HG03025 (cell line): ENCODE results near the gene PTPRG.
"Not testable (repeated sequence)": the region's sequence is repeated elsewhere in the genome, so short reads cannot be mapped to it uniquely, and the experiment has no call there.

Experiments used
- ATAC-seq: cut with Tn5 transposase; IDR thresholded peaks from one replicate; pipeline ENCODE4 v1.9.1; 2021; ENCODE audit warnings: mild to moderate bottlenecking, moderate library complexity; ENCODE audit not compliant: unreplicated experiment, low FRiP score

Gene PTPRG

DNA sequence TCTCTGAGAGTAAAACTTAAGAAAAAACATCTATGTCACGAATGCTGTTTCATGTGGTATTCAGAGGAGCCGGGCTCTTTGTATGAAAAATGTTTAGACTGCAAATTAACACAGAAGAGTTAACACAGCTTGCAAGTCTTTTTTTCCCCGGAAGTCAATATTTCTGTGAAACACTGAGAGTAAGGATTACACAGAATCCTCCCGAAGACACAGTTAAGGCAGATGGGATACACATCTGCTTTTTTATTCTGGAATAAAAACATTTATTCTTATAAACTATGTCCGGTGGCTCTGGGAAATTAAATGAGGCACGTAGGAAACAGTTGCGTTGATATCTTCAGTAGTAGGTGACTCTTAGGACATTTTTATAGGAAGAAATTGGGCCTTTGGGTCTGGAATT, 180.6 kb downstream of the PTPRG start:
- no peak for ATAC-seq

DNA sequence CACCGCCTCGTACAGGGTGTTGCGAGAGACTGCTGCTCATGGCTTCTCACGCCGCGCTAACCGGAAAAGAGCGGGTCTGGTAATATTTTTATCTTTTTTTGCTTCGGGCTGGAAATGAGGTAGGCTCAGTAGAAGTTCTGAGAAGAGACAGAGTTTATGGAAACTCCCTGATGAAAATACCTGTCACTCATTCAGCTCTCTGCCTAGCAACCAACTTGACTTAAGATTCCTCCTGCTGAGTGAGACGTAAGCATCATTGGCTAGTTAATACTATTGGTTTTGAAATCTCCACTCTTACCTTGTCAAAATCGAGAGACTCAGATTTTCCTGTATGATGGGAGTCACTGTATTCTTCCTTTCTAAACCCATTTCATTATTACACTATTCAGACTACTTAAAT, 181.7 kb downstream of the PTPRG start:
- ATAC-seq, result no peak

DNA sequence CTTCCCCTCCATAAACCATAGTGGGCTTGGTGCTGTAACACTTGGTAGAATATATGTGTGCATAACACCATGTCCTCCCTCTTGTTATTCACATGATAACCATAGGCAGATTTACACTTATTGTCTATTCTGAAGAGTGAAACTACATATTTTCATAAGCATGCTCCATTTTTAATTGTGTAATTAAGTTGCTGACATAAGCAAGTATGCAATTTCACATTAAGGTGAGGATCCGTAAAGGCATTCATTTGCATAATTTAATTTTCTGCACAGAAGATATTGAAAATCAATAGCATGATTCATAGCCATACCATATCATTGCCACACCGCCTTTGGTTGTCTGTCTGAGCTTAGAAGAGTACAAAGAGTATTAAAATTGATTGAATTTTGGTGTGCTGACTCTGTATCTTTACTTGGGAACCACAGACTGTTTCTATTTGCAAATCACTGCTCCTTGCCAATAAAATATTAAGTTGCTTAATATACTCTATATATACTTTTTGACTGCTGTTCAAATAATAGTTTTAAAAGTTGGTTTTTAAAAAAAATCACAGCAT, 182.4 kb downstream of the PTPRG start:
- no peak for ATAC-seq

DNA sequence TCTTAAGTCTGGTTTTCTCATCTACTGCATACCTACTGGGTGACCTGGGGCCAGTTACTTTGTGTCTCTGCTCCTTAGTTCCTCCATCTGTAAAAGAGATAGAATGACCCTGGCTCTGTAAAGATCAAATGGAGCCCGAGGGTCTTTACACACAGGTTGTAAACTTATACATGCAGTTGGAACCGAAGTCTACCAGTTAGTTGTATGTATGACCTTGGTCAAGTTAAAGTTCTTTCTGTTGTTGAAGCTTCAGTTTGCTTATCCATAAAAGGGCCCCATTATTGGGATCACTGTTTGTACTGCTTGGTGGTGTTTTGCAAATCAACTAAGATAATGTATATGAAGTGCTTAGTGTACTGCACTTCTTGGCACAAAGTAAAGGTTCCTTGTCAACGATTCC, 186.9 kb downstream of the PTPRG start:
- no peak for ATAC-seq

DNA sequence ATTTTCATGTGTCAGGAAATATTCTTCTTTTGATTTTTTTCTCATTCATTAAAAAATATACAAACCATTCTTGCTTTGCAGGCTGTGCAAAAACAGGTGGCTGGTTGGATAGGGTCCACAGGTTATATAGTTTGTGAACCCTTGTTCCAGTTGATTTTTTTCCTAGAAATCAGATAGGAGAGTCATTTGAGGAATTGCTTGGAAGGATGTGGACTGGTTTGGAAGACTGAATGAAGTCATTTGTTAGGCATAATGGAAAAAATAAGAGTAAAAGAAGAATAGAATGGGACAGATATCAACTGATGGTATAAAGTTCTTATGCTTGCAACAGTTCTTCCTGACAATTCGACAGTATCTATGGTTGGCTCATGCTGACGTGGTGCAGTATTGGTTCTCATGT, 189.4 kb downstream of the PTPRG start:
- ATAC-seq, result no peak

DNA sequence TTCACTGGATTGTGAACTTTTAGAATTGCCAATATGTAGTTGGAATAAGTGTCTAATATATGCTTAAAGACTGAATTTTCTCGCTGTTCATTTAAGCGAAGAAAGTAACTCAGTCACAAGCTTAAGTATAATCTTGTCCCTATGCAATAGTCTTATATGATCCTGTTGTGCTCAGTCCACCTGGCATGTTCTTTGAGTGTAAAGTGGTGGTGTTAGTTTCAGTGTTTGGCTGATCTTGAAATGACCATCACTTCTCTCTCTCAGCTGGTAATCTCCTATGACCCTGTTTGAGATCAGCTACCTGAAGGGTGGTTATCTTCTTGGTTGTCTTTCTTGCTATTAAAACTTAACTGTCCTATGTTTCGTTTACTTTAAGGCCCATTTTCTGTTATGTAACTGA, 197.5 kb downstream of the PTPRG start:
- ATAC-seq, result no peak

DNA sequence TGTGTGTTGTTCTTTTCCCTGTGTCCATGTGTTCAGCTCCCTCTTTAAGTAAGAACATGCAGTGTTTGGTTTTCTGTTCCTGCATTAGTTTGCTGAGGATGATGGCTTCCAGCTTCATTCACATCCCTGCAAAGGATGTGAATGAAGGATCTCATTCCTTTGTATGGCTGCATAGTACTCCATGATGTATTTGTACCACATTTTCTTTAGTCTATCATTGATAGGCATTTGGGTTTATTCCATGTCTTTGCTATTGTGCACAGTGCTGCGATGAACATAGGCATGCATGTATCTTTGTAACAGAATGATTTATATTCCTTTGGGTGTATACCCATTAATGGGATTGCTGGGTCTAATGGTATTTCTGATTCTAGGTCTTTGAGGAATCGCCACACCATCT, 199.4 kb downstream of the PTPRG start:
- ATAC-seq, result not testable (repeated sequence)

DNA sequence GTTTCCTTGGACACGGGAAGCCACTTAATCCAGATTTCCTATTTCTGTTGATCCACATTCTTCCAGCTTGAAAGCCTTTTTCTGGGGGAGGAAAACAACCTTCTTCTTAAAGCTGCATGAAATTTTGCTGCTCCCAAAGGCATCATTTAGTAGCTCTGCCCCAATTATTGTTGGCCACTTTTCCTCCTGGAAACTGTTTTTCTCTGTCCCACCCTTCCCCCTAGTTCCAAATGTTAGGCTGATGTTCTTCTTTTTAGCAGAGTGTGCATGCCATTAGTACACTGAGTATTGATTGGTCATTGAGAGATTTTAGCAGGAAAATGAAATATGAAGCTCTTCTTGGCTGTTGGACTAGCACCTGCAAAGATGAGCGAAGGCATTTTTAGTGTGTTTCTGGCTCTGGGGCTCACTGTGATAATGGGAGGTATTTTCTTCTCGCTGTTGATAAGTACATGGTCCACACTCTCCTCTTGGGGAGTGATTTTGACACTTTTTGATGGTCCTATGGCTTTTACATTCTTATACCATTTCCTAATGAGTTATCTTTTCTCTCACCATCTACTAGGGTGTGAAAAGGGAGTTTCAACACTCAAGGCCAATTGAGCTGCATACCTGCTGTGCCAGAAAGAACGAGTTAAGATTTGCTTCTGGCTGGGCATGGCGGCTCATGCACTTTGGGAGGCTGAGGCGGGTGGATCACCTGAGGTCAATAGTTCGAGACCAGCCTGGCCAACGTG, 200.5 kb downstream of the PTPRG start:
- ATAC-seq, result no peak

DNA sequence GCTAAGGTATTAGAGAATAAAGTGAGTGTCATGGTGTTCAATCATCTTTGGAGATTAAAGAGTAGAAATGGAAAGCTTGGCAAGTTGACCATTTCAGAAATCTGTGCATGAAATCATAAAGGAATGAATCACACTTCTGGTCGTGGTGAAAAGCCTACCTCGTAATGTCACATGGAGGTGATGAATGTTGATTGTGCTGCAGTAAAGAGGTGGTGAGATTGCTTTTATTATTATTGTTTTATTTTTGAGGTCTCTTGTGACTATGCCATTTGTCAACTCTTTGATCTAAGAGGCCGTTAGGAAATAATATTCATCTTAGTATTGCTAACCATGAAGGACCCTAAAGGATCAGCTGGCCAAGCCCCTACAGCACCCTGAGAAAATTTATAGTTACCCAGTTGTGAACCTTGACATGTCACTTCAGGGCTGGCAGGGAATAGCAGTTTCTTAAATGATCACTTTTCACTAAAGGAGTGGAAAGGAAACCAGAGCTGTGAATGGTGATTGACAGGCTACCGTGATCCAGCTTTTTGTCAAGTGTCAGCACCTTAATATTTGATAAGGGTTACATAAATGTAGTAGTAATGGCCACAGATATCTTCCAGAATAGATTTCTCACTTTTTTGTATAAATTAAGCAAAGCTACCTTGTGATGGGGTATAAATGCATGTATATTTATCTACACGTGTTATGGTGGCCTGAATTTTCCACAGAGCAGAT, 203.9 kb downstream of the PTPRG start:
- no peak for ATAC-seq

DNA sequence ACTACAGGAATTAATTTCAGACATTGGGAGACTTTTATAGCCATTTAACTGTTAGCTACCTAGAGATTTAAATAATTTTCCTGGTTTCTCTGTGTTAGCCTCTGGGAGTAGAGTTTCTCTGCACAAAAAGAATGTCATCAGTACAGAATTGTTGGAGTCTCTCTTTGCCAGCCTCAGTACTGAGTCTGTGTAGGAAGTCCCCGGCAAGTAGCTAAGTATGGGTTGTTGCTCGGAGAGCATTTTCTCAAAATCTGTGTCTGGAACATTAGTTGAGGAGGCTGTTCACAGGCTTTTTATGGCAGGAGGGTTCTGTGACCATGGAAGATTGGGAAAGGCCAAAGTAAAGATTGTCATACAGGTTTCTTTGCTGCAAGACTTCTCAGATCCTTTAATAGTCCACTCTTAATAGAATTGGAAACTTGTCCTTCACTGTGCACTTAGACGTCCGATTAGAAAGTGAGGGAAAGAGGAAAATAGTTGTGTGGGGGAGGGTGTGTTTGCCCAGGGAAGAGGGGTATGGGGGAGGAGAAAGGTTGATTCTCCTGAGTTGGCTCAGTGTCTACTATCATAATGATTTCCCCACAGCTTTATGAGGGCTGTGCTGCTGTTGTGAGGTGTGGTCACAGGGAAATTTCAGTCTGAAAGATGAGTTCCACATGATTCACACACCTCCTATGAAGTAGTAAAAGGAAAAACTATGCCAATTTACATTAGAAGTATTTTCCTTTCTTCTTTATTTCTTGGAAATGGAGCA, 207.1 kb downstream of the PTPRG start:
- no peak for ATAC-seq

DNA sequence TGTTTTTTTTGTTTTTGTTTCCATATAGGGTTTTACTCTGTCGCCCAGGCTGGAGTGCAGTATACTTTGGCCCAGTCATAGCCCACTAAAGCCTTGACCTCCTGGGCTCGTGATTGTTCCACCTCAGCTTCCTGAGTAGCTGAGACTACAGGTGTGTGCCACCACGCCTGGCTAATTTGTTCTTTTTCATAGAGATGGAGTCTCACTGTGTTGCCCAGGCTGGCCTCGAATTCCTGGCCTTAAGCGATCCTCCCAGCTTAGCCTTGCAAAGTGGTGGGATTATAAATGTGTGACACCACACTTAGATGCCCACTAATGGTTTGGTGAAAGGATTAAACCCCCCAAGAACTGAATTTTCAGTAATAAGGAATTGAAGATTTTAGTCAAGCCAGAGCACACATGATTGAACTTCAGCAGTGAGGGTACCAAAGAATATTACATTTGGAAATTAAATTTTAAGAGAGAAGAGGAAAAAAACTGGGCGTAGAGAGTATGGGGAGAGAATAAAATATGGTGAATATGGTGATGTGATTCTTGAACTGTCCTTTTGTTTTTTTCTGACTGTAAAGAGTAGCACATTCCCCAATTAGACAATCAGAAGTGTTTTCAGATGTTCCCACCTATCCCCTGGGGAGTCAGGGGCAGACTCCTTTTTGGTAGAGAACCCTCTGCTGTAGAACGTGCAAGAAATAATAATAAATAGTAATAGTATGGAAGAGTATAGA, 208.1 kb downstream of the PTPRG start:
- ATAC-seq, result no peak

DNA sequence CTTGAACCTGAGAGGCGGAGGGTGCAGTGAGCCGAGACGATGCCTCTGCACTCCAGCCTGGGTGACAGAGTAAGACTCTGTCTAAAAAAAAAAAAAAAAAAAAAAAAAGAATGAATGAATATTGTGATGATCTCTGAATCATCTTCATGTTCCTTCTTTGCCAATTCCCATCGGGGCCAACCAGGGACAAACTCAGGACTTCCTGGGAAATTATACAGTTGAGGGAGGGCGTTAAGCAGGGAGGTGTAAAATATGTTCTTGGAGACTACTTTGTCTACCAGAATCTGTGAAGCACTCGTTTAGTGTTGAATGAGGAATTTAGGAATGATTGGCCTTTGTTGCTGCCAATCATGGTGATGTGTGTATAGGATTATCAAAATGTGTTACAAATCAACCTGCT, 210.6 kb downstream of the PTPRG start:
- no peak for ATAC-seq

DNA sequence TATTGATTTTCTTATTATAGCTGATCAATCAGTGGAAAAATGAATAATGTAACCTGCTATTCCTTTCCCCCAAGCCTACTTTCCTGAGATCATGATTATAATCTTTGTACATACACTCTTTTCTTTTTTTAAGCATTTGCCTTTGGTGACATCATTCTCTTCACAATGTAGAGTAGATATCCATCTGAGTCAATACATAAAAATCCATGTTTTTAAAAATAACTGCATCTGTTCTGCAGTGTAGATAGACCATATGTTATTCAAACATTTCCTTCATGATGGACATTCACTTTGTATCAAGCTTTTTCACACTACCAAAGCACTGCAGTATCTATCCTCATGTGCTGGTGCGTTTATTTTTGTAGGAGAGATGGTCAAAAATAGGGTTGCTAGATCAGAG, 211.1 kb downstream of the PTPRG start:
- no peak for ATAC-seq

DNA sequence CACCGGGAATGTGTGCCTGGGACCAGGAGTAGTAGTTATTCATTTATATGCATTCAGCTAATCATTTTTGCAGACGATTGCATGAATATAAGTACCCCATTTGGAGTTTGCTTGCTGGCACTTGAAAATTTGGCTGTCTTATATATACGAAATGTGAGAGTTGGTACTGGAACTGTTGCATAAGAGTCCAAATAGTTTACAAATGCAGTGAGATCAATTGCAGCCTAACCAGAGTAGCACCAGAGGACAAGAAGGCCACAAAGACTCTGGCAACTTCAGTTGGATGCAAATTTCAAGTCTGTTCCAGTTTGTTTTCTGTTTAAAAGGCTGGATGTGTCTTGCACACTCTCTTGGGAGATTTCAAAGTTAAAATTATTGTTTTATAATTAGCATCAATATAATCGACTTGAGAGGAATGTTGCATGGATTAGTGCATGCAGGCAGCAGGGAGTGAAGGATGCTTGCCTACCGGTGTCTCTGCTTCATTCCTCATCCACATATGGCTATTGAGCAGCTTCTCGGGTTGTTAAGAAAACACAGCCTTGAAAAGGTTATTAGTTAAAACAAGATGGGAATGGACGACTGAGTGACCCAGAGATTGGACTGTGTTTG, 213.0 kb downstream of the PTPRG start:
- no peak for ATAC-seq

DNA sequence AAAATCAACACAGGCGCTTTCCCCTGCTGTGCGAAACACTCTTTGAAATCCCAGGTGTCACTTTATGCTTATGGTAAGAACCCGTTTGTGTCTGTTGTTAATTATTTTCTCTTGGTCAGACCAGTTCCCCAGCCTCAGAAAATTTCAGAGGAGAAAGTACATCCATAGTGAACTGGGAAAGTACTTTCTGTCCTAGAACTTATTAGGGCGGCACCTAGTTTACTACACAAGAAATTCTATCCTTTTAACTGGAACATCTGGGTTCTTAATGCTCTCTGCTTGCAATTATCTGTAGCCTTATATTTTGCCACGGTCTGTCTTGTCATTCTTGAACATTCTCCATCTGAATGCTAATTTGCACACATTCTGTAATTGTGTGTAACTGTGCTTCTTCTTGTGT, 215.0 kb downstream of the PTPRG start:
- ATAC-seq, result no peak

DNA sequence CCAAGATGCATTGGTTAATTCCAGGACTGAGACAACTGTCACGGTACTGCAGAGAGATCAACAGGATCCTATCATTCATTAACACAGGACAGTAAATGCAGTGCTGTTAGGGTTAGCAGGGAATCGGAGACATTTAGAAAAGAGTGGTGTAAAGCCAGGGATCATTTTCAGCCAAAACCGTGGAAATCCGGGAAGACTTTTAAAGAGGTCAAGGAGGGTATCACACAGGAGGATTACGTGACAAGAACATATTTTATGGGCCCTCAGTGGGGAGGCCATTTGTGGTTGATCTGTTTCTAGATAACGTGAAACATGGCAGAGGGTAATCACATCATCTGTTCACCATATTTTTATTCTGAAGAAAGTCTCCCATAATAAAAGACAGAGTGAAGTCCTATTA, 216.1 kb downstream of the PTPRG start:
- ATAC-seq, result no peak

DNA sequence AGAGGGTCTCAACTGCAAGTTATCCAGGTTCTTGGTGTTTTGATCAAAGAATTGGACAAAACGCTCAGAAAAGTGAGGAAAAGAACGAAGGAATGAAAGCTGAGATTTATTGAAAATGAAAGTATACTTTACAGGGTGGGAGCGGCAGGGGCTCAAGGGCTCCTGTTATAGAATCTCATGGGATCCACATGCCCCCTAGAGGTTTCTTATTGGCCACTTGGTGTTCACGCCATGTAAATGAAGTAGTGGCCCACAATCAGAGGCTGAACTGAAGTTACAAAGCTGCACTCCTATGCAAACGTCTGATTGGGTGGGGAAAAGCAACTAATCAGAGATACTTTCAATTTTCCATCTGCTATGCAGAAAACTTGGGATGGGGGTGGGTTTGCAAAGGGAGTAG, 216.7 kb downstream of the PTPRG start:
- no peak for ATAC-seq

DNA sequence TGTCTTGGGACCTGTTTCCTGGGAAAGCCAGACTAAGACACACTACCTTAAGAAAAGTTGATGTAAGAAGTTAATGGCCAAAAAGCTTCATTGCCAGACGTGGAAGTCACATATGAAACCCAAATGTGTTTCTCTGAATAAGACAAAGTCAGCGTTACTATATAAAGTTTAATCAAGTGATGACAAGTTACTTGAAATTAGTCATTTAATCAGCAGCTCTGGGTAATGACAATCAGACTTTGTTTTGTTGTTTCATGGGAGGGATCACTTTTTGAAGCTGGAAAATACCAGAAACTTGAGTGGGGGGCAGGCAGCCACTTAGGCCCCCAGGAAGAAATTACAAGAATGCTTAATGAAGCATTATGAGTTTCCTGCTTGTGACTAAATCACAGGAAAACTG, 218.6 kb downstream of the PTPRG start:
- no peak for ATAC-seq

DNA sequence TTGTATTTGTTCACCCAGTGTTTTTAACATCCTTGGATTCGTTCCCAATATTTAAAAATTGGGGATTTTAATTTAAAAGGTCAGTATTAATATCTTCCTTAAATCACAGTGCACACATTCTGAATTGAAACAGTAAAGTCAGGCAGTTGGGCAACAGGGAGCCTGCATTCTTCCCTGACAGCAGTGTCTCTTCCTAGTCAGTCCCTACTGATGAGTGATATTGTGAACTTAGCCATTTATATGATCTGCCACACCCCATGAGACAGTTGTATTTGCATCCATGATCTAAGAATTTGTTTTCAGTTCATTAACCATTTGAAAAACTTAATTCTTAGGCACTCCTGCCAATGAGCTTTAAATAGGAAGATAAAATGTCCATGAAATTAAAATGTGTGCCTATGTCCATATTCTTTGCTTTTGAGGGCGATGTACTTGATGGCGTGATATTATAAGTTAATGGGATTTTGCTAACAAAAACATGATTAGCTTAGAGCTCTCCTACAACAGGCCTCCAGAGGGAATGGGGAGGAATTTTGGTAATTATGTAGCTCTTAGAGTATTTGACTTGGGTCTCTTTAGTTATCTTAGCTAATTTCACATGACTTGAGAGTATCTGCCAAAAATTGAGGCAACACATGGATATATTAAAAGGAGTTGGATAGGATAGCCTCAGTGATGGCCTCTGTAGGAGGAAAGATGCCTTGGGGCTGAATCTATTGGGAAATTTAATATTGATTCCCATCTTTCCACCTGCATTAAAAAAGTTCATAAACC, 219.3 kb downstream of the PTPRG start:
- no peak for ATAC-seq
